GM19324 (cell line): ENCODE measurements around the gene ERVH48-1.
"Not testable (repeated sequence)": the region's sequence is repeated elsewhere in the genome, so short reads cannot be mapped to it uniquely, and the experiment has no call there.

Experiments used
- ATAC-seq: cut with Tn5 transposase; IDR thresholded peaks from one replicate; pipeline ENCODE4 v1.9.1; 2021; ENCODE audit warnings: mild to moderate bottlenecking, moderate library complexity; ENCODE audit not compliant: unreplicated experiment, low FRiP score

Gene ERVH48-1

DNA sequence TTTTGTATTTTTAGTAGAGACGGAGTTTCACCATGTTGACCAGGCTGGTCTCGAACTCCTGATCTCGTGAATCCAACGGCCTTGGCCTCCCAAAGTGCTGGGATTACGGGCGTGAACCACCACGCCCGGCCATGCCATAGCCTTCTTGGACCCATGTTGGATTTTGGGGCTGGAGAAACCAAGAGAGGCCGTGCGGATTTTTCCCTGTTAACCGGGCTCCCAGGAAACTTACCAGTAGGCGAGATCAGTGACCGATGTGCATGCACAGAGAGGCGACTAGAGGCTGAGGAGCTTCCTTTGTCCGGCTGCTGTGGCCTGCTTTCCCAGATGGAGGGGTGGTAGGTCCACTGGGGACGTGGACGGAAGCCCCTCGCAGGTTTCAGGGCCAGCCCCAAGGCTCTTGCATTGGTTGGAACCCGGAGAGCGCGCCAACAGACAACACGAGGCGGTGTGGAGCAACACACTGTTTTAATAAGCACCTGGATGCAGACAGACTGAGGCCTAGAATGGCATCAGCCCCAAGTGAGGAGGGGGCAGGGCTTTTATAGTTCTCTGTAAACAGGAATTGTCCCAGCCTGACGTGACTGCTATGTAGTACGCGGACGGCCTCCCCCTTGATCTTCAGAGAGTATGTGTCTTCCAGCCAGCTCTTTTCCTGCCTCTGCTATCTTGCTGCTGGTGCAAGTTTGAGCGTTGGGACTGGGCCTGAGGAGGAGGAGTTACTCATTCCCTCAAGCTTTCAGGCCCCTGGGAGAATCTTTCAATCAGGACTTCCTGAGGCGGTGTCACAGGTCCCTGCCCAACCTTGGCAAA, at the start of gene ERVH48-1:
ERVH48-1 (minus strand) TSS at position 517 of the 813 bp plus-strand sequence. CDS start 6,624 bp downstream, outside the sequence.
- ATAC-seq: no peak

GRCh38 chr21:42973991-42974831, 48.8 kb upstream of the ERVH48-1 start, which contains the start of gene PKNOX1:
PKNOX1 (plus strand) TSS chr21:42974562; CDS start chr21:43004382, 29,820 bp downstream.
- ATAC-seq: peak; percentile 86

- no peak for ATAC-seq
Observed at GRCh38 chr21:42973309-42973990, 48.0 kb upstream of the ERVH48-1 start.

- no peak for ATAC-seq
Observed at GRCh38 chr21:42971897-42972275, 46.5 kb upstream of the ERVH48-1 start.

DNA sequence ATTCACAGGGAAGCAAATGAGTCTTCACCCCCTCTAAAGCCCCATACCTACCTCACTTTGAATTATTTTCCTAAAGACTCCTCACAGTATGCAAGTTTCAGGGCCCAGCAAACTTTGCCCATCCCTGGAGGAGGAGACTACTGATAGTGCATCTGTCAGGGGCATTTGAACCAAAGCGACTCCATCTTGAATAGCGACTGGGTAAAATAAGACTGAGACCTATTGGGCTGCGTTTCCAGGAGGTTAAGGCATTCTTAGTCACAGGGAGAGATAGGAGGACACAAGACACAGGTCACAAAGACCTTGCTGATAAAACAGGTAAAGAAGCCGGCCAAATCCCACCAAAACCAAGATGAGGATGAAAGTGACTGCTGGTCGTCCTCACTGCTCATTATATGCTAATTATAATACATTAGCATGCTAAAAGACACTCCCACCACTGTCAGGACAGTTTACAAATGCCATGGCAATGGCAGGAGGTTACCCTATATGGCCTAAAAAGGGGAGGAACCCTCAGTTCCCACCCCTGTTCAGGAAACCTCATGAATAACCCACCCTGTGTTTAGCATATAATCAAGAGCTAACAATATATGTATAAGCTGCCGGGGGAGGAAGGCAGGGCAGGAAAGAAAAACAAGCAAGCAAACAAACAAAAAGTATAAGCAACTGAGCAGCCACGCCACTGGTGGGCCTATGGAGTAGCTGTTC, 45.7 kb upstream of the ERVH48-1 start:
- no peak for ATAC-seq

- no peak for ATAC-seq
Observed at GRCh38 chr21:42969193-42969600, 43.8 kb upstream of the ERVH48-1 start.

GRCh38 chr21:42967616-42968015, 42.2 kb upstream of the ERVH48-1 start:
- ATAC-seq: not testable (repeated sequence)

GRCh38 chr21:42965211-42965560, 39.8 kb upstream of the ERVH48-1 start:
- ATAC-seq: no peak

- ATAC-seq: no peak
Observed at GRCh38 chr21:42964546-42965210, 39.2 kb upstream of the ERVH48-1 start.

DNA sequence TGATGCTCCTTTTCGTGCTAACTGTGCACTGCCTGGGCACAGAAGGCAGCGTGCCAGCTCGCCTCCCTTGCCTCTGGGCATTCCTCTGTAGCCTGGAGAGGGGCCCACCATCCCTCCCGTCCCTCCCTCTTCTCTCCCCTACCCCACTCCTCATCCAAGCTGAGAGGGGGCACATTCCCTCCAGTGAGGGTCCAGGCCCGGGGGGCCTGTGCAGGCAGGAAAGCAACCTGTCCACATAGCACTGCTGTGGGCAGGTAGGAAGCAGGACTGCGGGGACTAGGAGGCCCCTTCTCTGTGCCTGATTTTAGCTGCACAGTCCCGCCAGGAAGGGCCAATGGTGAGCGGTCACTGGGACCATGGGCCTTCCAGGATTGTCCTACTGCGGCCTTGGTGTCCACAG, 38.7 kb upstream of the ERVH48-1 start:
- ATAC-seq: no peak

DNA sequence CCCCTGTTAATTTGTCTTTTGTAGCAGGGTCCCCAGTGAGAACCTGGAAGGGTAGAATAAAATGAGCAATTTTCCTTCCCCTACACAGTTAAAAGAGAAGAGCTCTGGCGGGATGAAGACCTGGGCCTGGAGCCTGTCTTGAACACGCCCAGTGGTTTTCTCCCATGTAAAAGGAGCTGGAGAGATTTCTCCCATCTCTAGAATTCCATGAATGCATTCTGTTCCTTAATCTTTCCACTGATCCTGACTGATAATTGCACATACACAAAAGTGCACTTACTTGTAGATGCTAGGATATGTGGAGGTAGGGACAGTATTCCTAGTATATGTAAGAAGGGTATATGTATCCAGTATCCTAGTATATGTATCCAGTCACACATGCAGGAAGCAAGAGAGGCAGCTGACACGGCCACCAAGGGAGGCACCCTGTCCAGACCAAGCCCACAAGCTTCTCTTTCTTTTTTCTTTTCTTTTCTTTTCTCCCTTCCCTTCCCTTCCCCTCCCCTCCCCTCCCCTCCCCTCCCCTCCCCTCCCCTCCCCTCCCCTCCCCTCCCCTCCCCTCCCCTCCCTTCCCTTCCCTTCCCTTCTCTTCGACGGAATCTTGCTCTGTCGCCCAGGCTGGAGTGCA, 37.1 kb upstream of the ERVH48-1 start:
- no peak for ATAC-seq

DNA sequence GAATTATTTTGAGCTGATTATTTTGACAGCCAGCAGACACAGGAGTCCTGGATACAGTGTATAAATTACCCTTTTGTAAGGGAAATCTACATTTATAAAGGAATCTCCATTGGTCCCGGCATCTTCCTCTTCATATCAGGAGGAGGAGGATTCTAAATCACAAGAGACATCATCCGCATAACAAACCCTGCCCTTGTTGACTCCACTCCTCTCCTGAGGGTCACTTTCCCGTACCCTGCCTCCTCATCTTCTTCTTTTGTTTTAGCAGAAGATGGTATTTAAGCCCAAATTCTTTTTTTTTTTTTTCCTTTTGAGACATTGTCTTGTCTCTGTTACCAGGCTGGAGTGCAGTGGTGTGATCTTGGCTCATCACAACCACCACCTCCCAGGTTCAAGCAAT, 34.3 kb upstream of the ERVH48-1 start:
- ATAC-seq: no peak

DNA sequence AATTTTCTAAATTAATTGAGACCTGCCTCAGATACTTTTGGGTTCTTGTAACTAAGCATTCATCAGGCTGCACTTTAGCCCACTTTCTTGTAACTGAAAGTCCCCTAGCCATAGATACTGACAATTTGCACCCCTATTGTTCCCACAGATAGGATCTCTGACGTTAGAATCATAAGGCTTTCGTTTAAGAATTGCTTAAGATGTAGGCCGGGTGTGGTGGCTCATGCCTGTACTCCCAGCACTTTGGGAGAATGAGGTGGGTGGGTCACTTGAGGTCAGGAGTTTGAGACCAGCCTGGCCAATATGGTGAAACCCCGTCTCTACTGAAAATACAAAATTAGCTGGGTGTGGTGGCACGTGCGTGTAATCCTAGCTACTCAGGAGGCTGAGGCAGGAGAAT, 32.7 kb upstream of the ERVH48-1 start:
- not testable (repeated sequence) for ATAC-seq

- ATAC-seq: no peak
Observed at GRCh38 chr21:42956824-42957630, 31.6 kb upstream of the ERVH48-1 start.

GRCh38 chr21:42951193-42951592, 25.8 kb upstream of the ERVH48-1 start:
- ATAC-seq: not testable (repeated sequence)

DNA sequence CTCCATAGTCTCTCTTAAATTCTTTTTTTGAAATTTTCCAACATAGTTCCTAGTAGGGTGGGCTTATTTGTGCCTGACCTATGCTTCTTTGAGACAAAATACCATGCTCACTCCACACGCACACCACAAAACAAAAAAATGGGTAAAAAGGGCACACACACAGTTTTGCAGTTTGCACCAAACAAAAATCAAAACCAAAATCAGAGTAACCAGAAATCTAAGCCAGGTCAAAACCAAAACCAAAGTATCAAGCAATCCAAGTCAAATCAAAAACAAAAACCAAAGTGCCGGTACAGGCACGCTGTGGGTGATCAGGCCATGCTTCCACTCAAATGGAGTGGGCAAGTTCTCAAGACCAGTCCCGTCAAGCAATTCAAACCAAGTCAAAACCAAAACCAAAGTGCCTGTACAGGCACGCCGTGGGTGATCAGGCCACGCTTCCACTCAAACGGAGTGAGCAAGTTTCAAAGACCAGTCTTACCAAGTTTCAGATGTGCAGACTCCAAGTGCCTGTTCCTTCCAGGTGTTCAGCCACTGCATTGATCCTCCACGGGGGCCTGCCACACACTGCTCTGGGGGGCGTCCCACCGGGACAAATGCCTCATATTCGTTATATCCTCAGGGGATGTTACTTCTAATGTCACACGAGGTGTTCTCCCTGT, 23.8 kb upstream of the ERVH48-1 start:
- ATAC-seq: not testable (repeated sequence)

DNA sequence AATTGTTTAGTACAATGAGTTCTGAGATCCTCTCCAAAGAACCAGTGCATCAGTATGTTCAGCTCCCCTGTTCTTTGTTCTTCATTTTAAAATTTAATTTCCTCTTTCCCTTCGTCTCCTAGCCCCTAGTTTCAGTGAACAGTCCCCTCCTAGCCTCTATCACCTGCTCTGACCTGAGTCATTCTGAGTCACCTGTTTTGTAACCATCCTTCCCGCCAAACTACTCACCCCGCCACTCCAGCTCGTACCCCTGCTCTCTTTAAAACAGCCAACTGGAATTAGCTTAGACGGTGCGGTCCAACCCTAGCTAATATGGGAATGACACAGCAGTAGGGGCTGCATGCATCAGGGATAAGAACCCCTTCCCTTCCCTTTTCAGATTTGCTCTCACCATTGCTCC, 16.8 kb upstream of the ERVH48-1 start:
- ATAC-seq: no peak

GRCh38 chr21:42941696-42942085, 16.3 kb upstream of the ERVH48-1 start:
- ATAC-seq: no peak
